H1 (cell line): ENCODE measurements around the gene CDKN1B. TPM values are rescaled to one million over a fixed set of nuclear protein-coding genes. Genes with fewer than 3 reads are reported as not detected.

ENCODE experiments used
- CTCF ChIA-PET: fragments of 300-600 bp; sonication (Branson Sonifier 250); formaldehyde crosslinking; loops from one replicate; lab custom pipeline; 2021; ENCODE audit not compliant: partially characterized antibody; lab: Charles Lee
- POLR2A ChIA-PET: fragments of 300-600 bp; sonication (Branson Sonifier 250); formaldehyde crosslinking; loops from one replicate; lab custom pipeline; 2021; ENCODE audit warnings: inconsistent platforms; ENCODE audit not compliant: partially characterized antibody; lab: Charles Lee
- DNase-seq, 2 experiments: peaks; one replicate each; pipeline versions ENCODE4 v3.0.0 to v3.0.0-alpha.2; 2010 to 2022; ENCODE audit warnings: low spot score in 2 of 2, low read depth in 1 of 2, mixed read lengths in 1 of 2
- FAIRE-seq: peaks from 2 replicates; lab custom pipeline; 2011; peaks lifted over from hg19 to GRCh38; lab: Jason Lieb, UNC
- H2AFZ ChIP-seq: 2 replicates; pipeline ENCODE4 v1.8.1; 2012; ENCODE audit warnings: low read length, inconsistent platforms
- H2AK5ac ChIP-seq: 2 replicates; pipeline ENCODE4 v1.6.1; 2013; ENCODE audit warnings: low read depth, low read length
- H2BK120ac ChIP-seq: replicated peaks from 2 replicates; pipeline ENCODE3; 2013; ENCODE audit warnings: low read depth, low read length, inconsistent platforms
- H2BK12ac ChIP-seq: 2 replicates; pipeline ENCODE4 v1.6.1; 2013; ENCODE audit warnings: low read depth, low read length
- H2BK15ac ChIP-seq: 2 replicates; pipeline ENCODE4 v1.6.1; 2013; ENCODE audit warnings: low read length
- H2BK20ac ChIP-seq: 2 replicates; pipeline ENCODE4 v1.6.1; 2013; ENCODE audit warnings: low read length
- H2BK5ac ChIP-seq: 2 replicates; pipeline ENCODE4 v1.6.1; 2013; ENCODE audit warnings: low read depth, low read length
- H3K14ac ChIP-seq: 2 replicates; pipeline ENCODE4 v1.6.1; 2013; ENCODE audit warnings: inconsistent platforms; ENCODE audit not compliant: insufficient read length
- H3K18ac ChIP-seq: 2 replicates; pipeline ENCODE4 v1.6.1; 2013; ENCODE audit warnings: low read length; ENCODE audit errors: extremely low read depth
- H3K23ac ChIP-seq: 2 replicates; pipeline ENCODE4 v1.6.1; 2013; ENCODE audit warnings: inconsistent platforms; ENCODE audit not compliant: insufficient read length
- H3K23me2 ChIP-seq: 2 replicates; pipeline ENCODE4 v1.6.1; 2013; ENCODE audit warnings: low read depth, low read length
- H3K27ac ChIP-seq: 2 replicates; pipeline ENCODE4 v1.6.1; 2011; ENCODE audit warnings: low read depth, low read length, inconsistent platforms
- H3K27me3 ChIP-seq, 4 experiments: replicated peaks in 1 of 4; 1 replicate in 1 of 4; 2 replicates in 3 of 4; pipeline versions ENCODE4 v1.6.1 to v1.8.1; 2011 to 2013; ENCODE audit warnings: low read length in 3 of 4, mild to moderate bottlenecking in 3 of 4, inconsistent platforms in 2 of 4, mixed read lengths in 2 of 4, moderate library complexity in 1 of 4; ENCODE audit not compliant: control insufficient read depth in 3 of 4, insufficient read depth in 3 of 4; ENCODE audit errors: extremely low read depth in 1 of 4
- H3K36me3 ChIP-seq, 4 experiments: 2 replicates each; pipeline versions ENCODE4 v1.6.1 to v1.8.1; 2011 to 2013; ENCODE audit warnings: mild to moderate bottlenecking in 4 of 4, low read length in 3 of 4, moderate library complexity in 2 of 4, control low read depth in 1 of 4, inconsistent platforms in 1 of 4; ENCODE audit not compliant: insufficient read depth in 4 of 4, control insufficient read depth in 2 of 4
- H3K4ac ChIP-seq: replicated peaks from 2 replicates; pipeline ENCODE3; 2013; ENCODE audit warnings: low read length, low read depth, mixed read lengths, inconsistent platforms; ENCODE audit not compliant: insufficient read length
- H3K4me1 ChIP-seq, 4 experiments: replicated peaks in 1 of 4; 1 replicate in 1 of 4; 2 replicates in 3 of 4; pipeline versions ENCODE4 v1.6.1 to v1.8.1; 2011 to 2013; ENCODE audit warnings: low read length in 3 of 4, inconsistent platforms in 2 of 4, mixed read lengths in 1 of 4; ENCODE audit not compliant: insufficient read depth in 4 of 4, control insufficient read depth in 3 of 4
- H3K4me2 ChIP-seq, 2 experiments: 2 replicates each; pipeline versions ENCODE4 v1.6.1 to v1.8.1; 2011 to 2013; ENCODE audit warnings: low read depth in 2 of 2, low read length in 2 of 2, control low read depth in 1 of 2, inconsistent platforms in 1 of 2, mild to moderate bottlenecking in 1 of 2; ENCODE audit not compliant: insufficient read depth in 1 of 2
- H3K4me3 ChIP-seq, 4 experiments: fragments of 200-600, 300-600 bp in 1 of 4; sonication (generic), shearing (Covaris generic), sonication (Bioruptor Twin) in 1 of 4; 2 replicates each; pipeline versions ENCODE4 v1.5.1 to v1.8.1; 2011 to 2016; ENCODE audit warnings: low read length in 4 of 4, low read depth in 3 of 4, control low read depth in 2 of 4, inconsistent platforms in 2 of 4, mild to moderate bottlenecking in 2 of 4, mixed read lengths in 1 of 4, moderate library complexity in 1 of 4; ENCODE audit not compliant: insufficient read depth in 2 of 4; ENCODE audit errors: extremely low read depth in 1 of 4
- H3K56ac ChIP-seq: replicated peaks from 2 replicates; pipeline ENCODE3; 2013; ENCODE audit warnings: low read depth, mild to moderate bottlenecking, mixed read lengths, low read length, inconsistent platforms; ENCODE audit not compliant: insufficient read length
- H3K79me1 ChIP-seq: 2 replicates; pipeline ENCODE4 v1.6.1; 2013; ENCODE audit warnings: low read depth, low read length, control low read depth
- H3K79me2 ChIP-seq, 2 experiments: 2 replicates each; pipeline versions ENCODE4 v1.6.1 to v1.8.1; 2012 to 2013; ENCODE audit warnings: low read length in 2 of 2, mild to moderate bottlenecking in 2 of 2, inconsistent platforms in 1 of 2; ENCODE audit not compliant: insufficient read depth in 2 of 2, control insufficient read depth in 1 of 2
- H3K9ac ChIP-seq, 4 experiments: replicated peaks in 1 of 4; 1 replicate in 1 of 4; 2 replicates in 3 of 4; pipeline versions ENCODE4 v1.6.1 to v1.8.1; 2011 to 2013; ENCODE audit warnings: low read depth in 3 of 4, low read length in 3 of 4, control low read depth in 2 of 4, mild to moderate bottlenecking in 2 of 4, moderate library complexity in 2 of 4, inconsistent platforms in 1 of 4; ENCODE audit errors: extremely low read depth in 1 of 4
- H3K9me3 ChIP-seq, 2 experiments: 2 replicates each; pipeline versions ENCODE4 v1.6.1 to v1.8.1; 2012 to 2013; ENCODE audit warnings: mild to moderate bottlenecking in 2 of 2, moderate library complexity in 2 of 2, control low read depth in 1 of 2, inconsistent platforms in 1 of 2, low read depth in 1 of 2, low read length in 1 of 2, mixed read lengths in 1 of 2; ENCODE audit not compliant: insufficient read depth in 2 of 2
- H4K20me1 ChIP-seq, 2 experiments: replicated peaks in 1 of 2; 2 replicates each; pipeline versions ENCODE3 to v1.8.1; 2011 to 2013; ENCODE audit warnings: inconsistent platforms in 2 of 2, low read length in 2 of 2, mild to moderate bottlenecking in 1 of 2; ENCODE audit not compliant: insufficient read depth in 2 of 2, control insufficient read depth in 1 of 2
- H4K5ac ChIP-seq: 2 replicates; pipeline ENCODE4 v1.6.1; 2013; ENCODE audit warnings: low read length, low read depth, mixed read lengths, inconsistent platforms; ENCODE audit not compliant: insufficient read length
- H4K8ac ChIP-seq: 2 replicates; pipeline ENCODE4 v1.8.0; 2013; ENCODE audit warnings: mild to moderate bottlenecking, moderate library complexity, low read length, inconsistent platforms; ENCODE audit not compliant: insufficient read depth; ENCODE audit errors: extremely low read depth
- H4K91ac ChIP-seq: replicated peaks from 2 replicates; pipeline ENCODE3; 2013; ENCODE audit warnings: low read length, mixed read lengths, inconsistent platforms; ENCODE audit not compliant: insufficient read length
- CEBPB ChIP-seq: IDR thresholded peaks from 2 replicates; pipeline ENCODE4 v1.6.1; 2012; ENCODE audit warnings: low read depth, low read length
- HDAC2 ChIP-seq, 2 experiments: fragments of 300-600 bp in 1 of 2; sonication (generic) in 1 of 2; IDR thresholded peaks; 2 replicates each; pipeline ENCODE4 v1.6.1; 2011 to 2012; ENCODE audit warnings: low read depth in 2 of 2, low read length in 2 of 2, mild to moderate bottlenecking in 2 of 2, moderate library complexity in 2 of 2, borderline replicate concordance in 1 of 2, inconsistent platforms in 1 of 2
- HDAC6 ChIP-seq: IDR thresholded peaks from one replicate; pipeline ENCODE4 v1.7.1; 2012; ENCODE audit warnings: low read depth, mild to moderate bottlenecking, inconsistent platforms, low read length, moderate library complexity
- SIRT6 ChIP-seq: IDR thresholded peaks from one replicate; pipeline ENCODE4 v1.7.1; 2012; ENCODE audit warnings: low read length, inconsistent platforms
- WGBS, 2 experiments: shearing (Covaris generic) in 1 of 2; methylation state at CpG; one replicate each; pipeline versions ENCODE4 v1.1.6 to v1.1.7; 2013 to 2015; ENCODE audit warnings: low lambda C conversion rate in 2 of 2, mixed read lengths in 2 of 2, inconsistent platforms in 1 of 2, low coverage in 1 of 2, missing lambda C conversion rate in 1 of 2; ENCODE audit not compliant: insufficient replicate concordance in 2 of 2, insufficient coverage in 1 of 2, insufficient read length in 1 of 2; ENCODE audit errors: extremely low coverage in 1 of 2, missing lambda C conversion rate in 1 of 2; 5-methylcytosine and 5-hydroxymethylcytosine counted together
- polyA plus RNA-seq, 7 experiments: library from polyadenylated mRNA; depleted of rRNA in 3 of 7; stranded (reverse) in 5 of 7; unstranded in 2 of 7; fragments of >200 nt in 5 of 7; fragments of 200-250 nt in 2 of 7; gene quantifications; 1 replicate in 5 of 7; 2 replicates in 1 of 7; 4 replicates in 1 of 7; pipeline versions ENCODE4 v1.2.1 to v1.2.3, GENCODE V29; 2011 to 2013; ENCODE audit warnings: missing spikeins in 2 of 7, mixed read lengths in 2 of 7
- total RNA-seq: library from RNA; stranded (reverse); fragmentation: NEBNext Ultra II Directional; extraction: Animal tissue kit (Norgen Biotek cat#: 25700); gene quantifications from 2 replicates; pipeline ENCODE4 v1.2.1, GENCODE V29; 2021

Gene CDKN1B
- total and polyA plus RNA-seq, 2 of the 8 experiments (the other 6 are each of a cell fraction or from before 2014, with no cell fraction given) = 6.5 to 27.2 TPM

DNA sequence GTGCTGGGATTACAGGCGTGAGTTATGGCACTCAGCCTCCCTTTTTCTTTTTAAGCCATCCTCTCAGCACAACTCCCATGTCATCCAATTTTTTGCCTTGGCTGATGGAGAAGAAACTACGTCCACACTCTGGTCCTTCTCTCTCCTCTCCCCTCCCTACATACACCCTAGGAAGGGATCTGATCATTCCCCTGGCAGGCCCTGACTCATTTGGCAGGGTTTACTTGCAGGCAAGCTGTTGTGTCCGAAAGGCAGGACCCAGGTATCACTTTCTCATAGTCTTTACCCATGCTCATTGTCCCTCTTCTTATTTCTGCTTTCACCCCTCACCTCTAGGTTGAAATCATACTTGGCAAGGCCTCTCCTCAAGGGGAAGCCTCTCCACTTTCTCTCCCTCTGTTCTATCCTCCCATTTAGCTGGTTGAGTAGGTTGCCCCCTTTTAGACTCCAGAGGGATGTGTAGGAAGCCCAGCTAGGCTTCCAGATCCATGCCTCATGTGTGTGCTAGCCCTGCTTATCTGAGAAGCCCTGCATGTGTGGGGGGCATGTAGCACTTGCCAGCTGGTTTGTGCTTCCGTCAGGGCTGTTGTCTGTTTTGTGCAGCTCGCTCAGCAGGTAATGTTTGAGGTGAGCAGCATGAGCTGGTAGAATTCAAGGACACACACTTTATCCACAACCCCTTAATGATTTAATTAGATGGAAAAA lies 36.0 kb upstream of the CDKN1B start:
- Histone ChIP-seq H3K56ac (no peak overlapping the region), H3K9me3 (no peaks in the 10 kb centered on the region), H3K23ac (no peak overlapping the region), H3K4me1 (peaks cover 6 to 16% (median 12%) of the 10 kb centered on the region in 4 experiments), H4K5ac (no peak overlapping the region), H3K4ac (no peak overlapping the region), H3K4me3 (no peak overlapping the region), H3K14ac (no peak overlapping the region), H2BK20ac (no peak overlapping the region), H2AK5ac (peak overlapping the region; percentile 10; the same call in 1 of the 2 replicates), H4K20me1 (peaks cover 4 to 12% of the 10 kb centered on the region in 2 experiments), H4K8ac (no peak overlapping the region), H3K36me3 (peaks cover 0 to 4% (median 0%) of the 10 kb centered on the region in 4 experiments; a peak in 2 of 8 replicates), H2AFZ (no peak overlapping the region), H3K79me1 (peaks cover 5% of the 10 kb centered on the region; the same call in 1 of the 2 replicates), H2BK12ac (peak overlapping the region; percentile 52; the same call in 1 of the 2 replicates), H2BK5ac (no peak overlapping the region), H3K27me3 (peaks cover 6 to 20% (median 19%) of the 10 kb centered on the region in 4 experiments; a peak in 5 of 7 replicates), H4K91ac (no peak overlapping the region), H3K4me2 (peak overlapping the region in 1 of 2 experiments; percentile 87; a peak in 1 of 4 replicates), H3K9ac (no peak overlapping the region), H2BK120ac (no peak overlapping the region), H3K27ac (no peak overlapping the region), H2BK15ac (no peak overlapping the region), H3K79me2 (peaks cover 0 to 35% of the 10 kb centered on the region in 2 experiments; a peak in 2 of 4 replicates), H3K23me2 (no peaks in the 10 kb centered on the region; the same call in 1 of the 2 replicates), H3K18ac (no peak overlapping the region)
- no peak for FAIRE-seq
- WGBS, 2 experiments = 92% methylated on average over 5 of the region's 5 CpGs; no CpG with 5 or more reads in 1 of the 2 experiments
- POLR2A ChIA-PET = interaction anchor here (1.1 to 3.5 kb wide), 6 partner anchors 9 to 415 kb away, joined by 3 to 16 read pairs (median 6); partner anchors contain the start of genes GPR19 and LRP6
- DNase-seq = no peak
- TF ChIP-seq SIRT6 (no peak), HDAC2 (IDR thresholded peaks at IDR 0.05; ENCODE audit: borderline replicate concordance in 1 of 2, low read depth in 2 of 2, low read length in 2 of 2) (no peak), CEBPB (no peak), HDAC6 (no peak)
- CTCF ChIA-PET = interaction anchor here (0.6 to 1.8 kb wide), 6 partner anchors 24 to 69 kb away, joined by 3 to 8 read pairs (median 4); no protein-coding TSS in a partner anchor
